Measurements from ENCODE around the gene SMIM24. TPM values are rescaled to one million over a fixed set of nuclear protein-coding genes. Genes with fewer than 3 reads are reported as not detected.

Gene SMIM24
- total RNA-seq, 1 experiment from 2014 or later, result 1.9 TPM

DNA sequence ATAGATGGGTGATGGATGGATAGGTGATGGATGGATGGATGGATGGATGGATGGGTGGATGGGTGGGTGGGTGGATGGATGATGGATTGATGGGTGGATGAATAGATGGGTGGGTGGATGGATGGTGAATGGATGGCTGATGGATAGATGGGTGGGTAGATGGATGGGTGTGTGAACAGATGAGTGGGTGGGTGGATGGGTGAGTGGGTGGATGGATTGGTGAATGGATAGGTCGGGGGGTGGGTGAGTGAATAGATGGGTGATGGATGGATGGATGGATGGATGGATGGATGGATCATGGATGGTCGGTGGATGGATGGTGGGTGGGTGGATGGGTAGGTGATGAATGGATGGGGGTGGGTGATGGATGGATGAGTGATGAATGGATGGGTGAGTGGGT, 3.5 kb downstream of the SMIM24 start:
- H3K14ac ChIP-seq (ENCODE audit: insufficient read depth, low read length), result no peak overlapping the region
- H3K56ac ChIP-seq (ENCODE audit: insufficient read length, low read depth, low read length), result no peak overlapping the region
- Mint-ChIP-seq H3K9me3 (0 out of 5 replicates have a peak, but pooled peaks cover 0 to 8% of the 10 kb centered on the region in 2 experiments), H3K4me3 (no peak overlapping the region), H3K27me3 (ENCODE audit: low read depth) (peaks cover 7% of the 10 kb centered on the region), H3K4me1 (peaks cover 6 to 18% of the 10 kb centered on the region in 2 experiments), H3K27ac (no peak overlapping the region), H3K36me3 (ENCODE audit: insufficient read depth in 1 of 3, low read depth in 3 of 3) (no peaks in the 10 kb centered on the region; a peak in 1 of 7 replicates)
- H3K23ac ChIP-seq (ENCODE audit: insufficient read length, low read depth, low read length), result no peak overlapping the region
- no peak overlapping the region for H2AK5ac ChIP-seq (ENCODE audit: insufficient read length, low read length)
- H2AFZ ChIP-seq (ENCODE audit: low read length), result no peak overlapping the region
- no peaks in the 10 kb centered on the region for H3K9me3 ChIP-seq (ENCODE audit: control insufficient read depth, low read depth, low read length)
- TF ChIP-seq CTCF (conservative IDR thresholded peaks at IDR 0.05), result no peak
- H2BK12ac ChIP-seq (ENCODE audit: insufficient read length, low read depth, low read length), result no peak overlapping the region
- H3K9ac ChIP-seq (ENCODE audit: extremely low read depth, insufficient read length, low read length), result no peak overlapping the region
- no peak overlapping the region for H2BK120ac ChIP-seq (ENCODE audit: low read depth, low read length, poor library complexity, severe bottlenecking)
- no peak overlapping the region for H3K4ac ChIP-seq (ENCODE audit: low read depth, low read length)
- H3K79me1 ChIP-seq (ENCODE audit: insufficient read depth, low read depth, low read length, poor library complexity, severe bottlenecking), result no peaks in the 10 kb centered on the region
- WGBS (ENCODE audit: extremely low coverage, insufficient read length, low lambda C conversion rate), result no CpG with 5 or more reads among the region's 2 CpGs
- no peaks in the 10 kb centered on the region for H3K4me1 ChIP-seq (ENCODE audit: insufficient read depth, low read length)
- no peak overlapping the region for H3T11ph ChIP-seq (ENCODE audit: low read length)
- no peaks in the 10 kb centered on the region for H3K27me3 ChIP-seq (ENCODE audit: insufficient read depth, low read length)
- H3K27ac ChIP-seq (ENCODE audit: insufficient read length, low read depth, low read length), result no peak overlapping the region
- H3K79me2 ChIP-seq (ENCODE audit: insufficient read depth, low read length), result no peaks in the 10 kb centered on the region
- no peak overlapping the region for H2BK15ac ChIP-seq (ENCODE audit: low read depth, low read length)
- H4K5ac ChIP-seq (ENCODE audit: insufficient read length, low read depth, low read length), result no peak overlapping the region
- no peak overlapping the region for H2BK20ac ChIP-seq (ENCODE audit: low read depth, low read length, poor library complexity, severe bottlenecking)
- no peak overlapping the region for H2BK5ac ChIP-seq (ENCODE audit: insufficient read length, low read length)
- no peak overlapping the region for H3K4me2 ChIP-seq (ENCODE audit: insufficient read depth, insufficient read length, low read length)
- H3K18ac ChIP-seq (ENCODE audit: insufficient read length, low read depth, low read length), result no peak overlapping the region
- H4K20me1 ChIP-seq (ENCODE audit: control insufficient read depth, insufficient read depth, insufficient read length), result no peaks in the 10 kb centered on the region
- DNase-seq, result no peak
- no peak overlapping the region for H4K91ac ChIP-seq (ENCODE audit: insufficient read length, low read depth, low read length)
- peaks cover 4% of the 10 kb centered on the region for H3K23me2 ChIP-seq (ENCODE audit: insufficient read length, low read depth, low read length, poor library complexity, severe bottlenecking)
- H4K8ac ChIP-seq (replicated peaks; ENCODE audit: insufficient read length, low read depth, low read length), result no peak overlapping the region

Data from H9 (cell line).